HL-60 (cell line): Measurements from ENCODE around the gene RBM33.

ENCODE experiments used
- CTCF ChIP-seq: IDR thresholded peaks from one replicate; pipeline ENCODE4 v1.5.1; 2011; ENCODE audit warnings: low read length, control low read depth, inconsistent platforms; ENCODE audit not compliant: insufficient read depth
- GABPA ChIP-seq: IDR thresholded peaks from 2 replicates; pipeline ENCODE4 v1.6.1; 2012; ENCODE audit warnings: low read depth
- POLR2AphosphoS5 ChIP-seq: IDR thresholded peaks from 2 replicates; pipeline ENCODE4 v1.6.1; 2012; ENCODE audit warnings: low read depth
- REST ChIP-seq: IDR thresholded peaks from 2 replicates; pipeline ENCODE4 v1.6.1; 2012; ENCODE audit warnings: low read depth; ENCODE audit not compliant: insufficient replicate concordance
- SPI1 ChIP-seq: IDR thresholded peaks from 2 replicates; pipeline ENCODE4 v1.6.1; 2012; ENCODE audit warnings: low read depth, mild to moderate bottlenecking, borderline replicate concordance

GRCh38 chr7:155713384-155713783 lies 68.9 kb downstream of the RBM33 start:
- no peak for TF ChIP-seq CTCF
- TF ChIP-seq POLR2AphosphoS5, result no peak
- no peak for TF ChIP-seq GABPA
- TF ChIP-seq SPI1, result no peak
- TF ChIP-seq REST, result no peak
